ENCODE data around the gene TARBP1.
"Not testable (repeated sequence)": the region's sequence is repeated elsewhere in the genome, so short reads cannot be mapped to it uniquely, and the experiment has no call there.

The TARBP1 gene

GRCh38 chr1:234504251-234504650 is 25.3 kb upstream of the TARBP1 start:
- not testable (repeated sequence) for DNase-seq

GRCh38 chr1:234503193-234504050 is 24.4 kb upstream of the TARBP1 start:
- DNase-seq: no peak

GRCh38 chr1:234502785-234503184 is 23.8 kb upstream of the TARBP1 start:
- DNase-seq: no peak

GRCh38 chr1:234500269-234500668 is 21.3 kb upstream of the TARBP1 start:
- no peak for DNase-seq

GRCh38 chr1:234499943-234500245 is 20.9 kb upstream of the TARBP1 start:
- DNase-seq: no peak

- peak; percentile 16 for DNase-seq
These were observed 20.4 kb upstream of the TARBP1 start for GRCh38 chr1:234499119-234499942.

GRCh38 chr1:234498448-234499118 is 19.6 kb upstream of the TARBP1 start:
- no peak for DNase-seq

GRCh38 chr1:234497589-234497988 is 18.6 kb upstream of the TARBP1 start:
- DNase-seq: no peak

- DNase-seq: no peak
These were observed 16.4 kb upstream of the TARBP1 start for GRCh38 chr1:234495231-234495990.

GRCh38 chr1:234494049-234494448 is 15.1 kb upstream of the TARBP1 start:
- no peak for DNase-seq

- DNase-seq: no peak
These were observed 12.0 kb upstream of the TARBP1 start for GRCh38 chr1:234490793-234491479.

- DNase-seq: no peak
These were observed 10.7 kb upstream of the TARBP1 start for GRCh38 chr1:234489698-234490077.

GRCh38 chr1:234489007-234489697 is 10.2 kb upstream of the TARBP1 start:
- DNase-seq: no peak

- DNase-seq: no peak
These were observed 9.4 kb upstream of the TARBP1 start for GRCh38 chr1:234488054-234489006.

- DNase-seq: peak; percentile 4
These were observed 8.2 kb upstream of the TARBP1 start for GRCh38 chr1:234486858-234487840.

GRCh38 chr1:234484991-234485739 is 6.2 kb upstream of the TARBP1 start:
- DNase-seq: no peak

GRCh38 chr1:234484218-234484617 is 5.2 kb upstream of the TARBP1 start:
- no peak for DNase-seq

- DNase-seq: no peak
These were observed 2.8 kb upstream of the TARBP1 start for GRCh38 chr1:234481771-234482170.

All from NCI-H748 treated with DMSO at 0.1 percent for 48 hours (cell line).